Testis (tissue), 3 donors: Measurements from ENCODE around the gene NKAIN2. TPM values are rescaled to one million over a fixed set of nuclear protein-coding genes. Genes with fewer than 3 reads are reported as not detected.
A peak's percentile ranks its signal among the peaks of the same experiment; 100 is the strongest.
"Not testable (repeated sequence)": the region's sequence is repeated elsewhere in the genome, so short reads cannot be mapped to it uniquely, and the experiment has no call there.

ENCODE experiments used
- DNase-seq: peaks from one replicate; pipeline ENCODE4 v3.0.0-alpha.2; 2019
- H3K27ac ChIP-seq, 2 donors: fragments of 200-600 bp; sonication (generic); one replicate each; pipeline ENCODE4 v1.5.1; 2019
- H3K27me3 ChIP-seq: fragments of 200-600 bp; sonication (generic); one replicate; pipeline ENCODE4 v1.5.1; 2019
- H3K36me3 ChIP-seq: fragments of 200-600 bp; sonication (generic); one replicate; pipeline ENCODE4 v1.5.1; 2017; ENCODE audit warnings: low read depth; ENCODE audit errors: missing control alignments
- H3K4me1 ChIP-seq: fragments of 200-600 bp; sonication (generic); one replicate; pipeline ENCODE4 v1.5.1; 2019
- H3K4me3 ChIP-seq, 2 donors: fragments of 200-600 bp; sonication (generic); one replicate each; pipeline ENCODE4 v1.5.1; 2017 to 2019
- H3K9me3 ChIP-seq: fragments of 200-600 bp; sonication (generic); one replicate; pipeline ENCODE4 v1.5.1; 2017
- POLR2A ChIP-seq: fragments of 450-650 bp; IDR thresholded peaks from one replicate; pipeline ENCODE4 v1.6.1; 2017; ENCODE audit warnings: antibody characterized with exemption, mild to moderate bottlenecking, moderate library complexity
- WGBS, 2 donors: methylation state at CpG; one replicate each; pipeline ENCODE4 v1.1.5; 2018; 5-methylcytosine and 5-hydroxymethylcytosine counted together
- intact Hi-C: fragments of 100-400 bp; cut with DNase I; formaldehyde crosslinking; loops from one replicate; pipeline ENCODE4 v1.15.1; 2023; ENCODE audit warnings: low total_unique reads
- polyA plus RNA-seq: library from polyadenylated mRNA; stranded (reverse); fragments of 350-450 nt; fragmentation: Illumina TruSeq; extraction: RNeasy Lipid Tissue Mini Kit (QIAGEN cat#74804); gene quantifications from one replicate; pipeline ENCODE4 v1.2.3, GENCODE V29; 2014; ENCODE audit warnings: low read depth, low replicate concordance; ENCODE audit not compliant: insufficient read depth
- total RNA-seq, 2 donors: library from RNA; depleted of rRNA; stranded (reverse); fragments of >200 nt; gene quantifications; one replicate each; pipeline ENCODE4 v1.2.3, GENCODE V29; 2016
- TF ChIP-seq, protein P1 (sequence below), 3 experiments: fragments of 450-650 bp in 2 of 3; fragments of 200-600 bp in 1 of 3; sonication (generic) in 1 of 3; IDR thresholded peaks; one replicate each; pipeline ENCODE4 v1.5.1; 2016 to 2019; ENCODE audit warnings: antibody characterized with exemption in 3 of 3, mild to moderate bottlenecking in 2 of 3, moderate library complexity in 1 of 3

Gene NKAIN2
- total and polyA plus RNA-seq, 3 donors from 2014 or later: 0.56 to 1.1 (median 0.71) TPM

DNA sequence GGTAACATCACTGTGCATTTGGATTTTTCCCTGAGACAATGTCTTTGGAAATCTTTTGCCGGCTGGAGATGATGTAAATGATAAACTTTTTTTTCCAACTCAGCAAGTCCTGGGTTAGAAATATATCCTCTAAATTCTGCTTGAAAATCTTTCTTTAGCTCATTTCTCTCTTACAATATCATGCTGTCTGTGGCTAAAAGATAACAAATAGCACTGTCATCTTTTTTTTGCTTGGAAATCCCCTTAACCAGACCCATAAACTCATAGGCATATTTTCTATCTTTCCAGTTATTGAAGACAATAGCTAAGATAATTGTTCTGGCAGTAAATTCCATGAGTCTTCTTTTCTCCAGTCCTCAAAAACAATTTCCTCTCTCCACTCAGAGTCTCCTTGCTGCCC, 481.5 kb downstream of the NKAIN2 start:
- no peaks in the 10 kb centered on the region for H3K9me3 ChIP-seq
- no peaks in the 10 kb centered on the region for H3K4me1 ChIP-seq
- intact Hi-C loops: no loop called here
- no peaks in the 10 kb centered on the region for H3K36me3 ChIP-seq
- 83 to 91% methylated on average over 1 of the region's 1 CpG for WGBS, 2 donors
- H3K4me3 ChIP-seq: no peak overlapping the region
- TF ChIP-seq POLR2A: no peak
- TF ChIP-seq, protein P1, sequence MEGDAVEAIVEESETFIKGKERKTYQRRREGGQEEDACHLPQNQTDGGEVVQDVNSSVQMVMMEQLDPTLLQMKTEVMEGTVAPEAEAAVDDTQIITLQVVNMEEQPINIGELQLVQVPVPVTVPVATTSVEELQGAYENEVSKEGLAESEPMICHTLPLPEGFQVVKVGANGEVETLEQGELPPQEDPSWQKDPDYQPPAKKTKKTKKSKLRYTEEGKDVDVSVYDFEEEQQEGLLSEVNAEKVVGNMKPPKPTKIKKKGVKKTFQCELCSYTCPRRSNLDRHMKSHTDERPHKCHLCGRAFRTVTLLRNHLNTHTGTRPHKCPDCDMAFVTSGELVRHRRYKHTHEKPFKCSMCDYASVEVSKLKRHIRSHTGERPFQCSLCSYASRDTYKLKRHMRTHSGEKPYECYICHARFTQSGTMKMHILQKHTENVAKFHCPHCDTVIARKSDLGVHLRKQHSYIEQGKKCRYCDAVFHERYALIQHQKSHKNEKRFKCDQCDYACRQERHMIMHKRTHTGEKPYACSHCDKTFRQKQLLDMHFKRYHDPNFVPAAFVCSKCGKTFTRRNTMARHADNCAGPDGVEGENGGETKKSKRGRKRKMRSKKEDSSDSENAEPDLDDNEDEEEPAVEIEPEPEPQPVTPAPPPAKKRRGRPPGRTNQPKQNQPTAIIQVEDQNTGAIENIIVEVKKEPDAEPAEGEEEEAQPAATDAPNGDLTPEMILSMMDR (IDR thresholded peaks at IDR 0.05): no peak
- no peaks in the 10 kb centered on the region for H3K27me3 ChIP-seq
- no peak overlapping the region for H3K27ac ChIP-seq
- no peak for DNase-seq

DNA sequence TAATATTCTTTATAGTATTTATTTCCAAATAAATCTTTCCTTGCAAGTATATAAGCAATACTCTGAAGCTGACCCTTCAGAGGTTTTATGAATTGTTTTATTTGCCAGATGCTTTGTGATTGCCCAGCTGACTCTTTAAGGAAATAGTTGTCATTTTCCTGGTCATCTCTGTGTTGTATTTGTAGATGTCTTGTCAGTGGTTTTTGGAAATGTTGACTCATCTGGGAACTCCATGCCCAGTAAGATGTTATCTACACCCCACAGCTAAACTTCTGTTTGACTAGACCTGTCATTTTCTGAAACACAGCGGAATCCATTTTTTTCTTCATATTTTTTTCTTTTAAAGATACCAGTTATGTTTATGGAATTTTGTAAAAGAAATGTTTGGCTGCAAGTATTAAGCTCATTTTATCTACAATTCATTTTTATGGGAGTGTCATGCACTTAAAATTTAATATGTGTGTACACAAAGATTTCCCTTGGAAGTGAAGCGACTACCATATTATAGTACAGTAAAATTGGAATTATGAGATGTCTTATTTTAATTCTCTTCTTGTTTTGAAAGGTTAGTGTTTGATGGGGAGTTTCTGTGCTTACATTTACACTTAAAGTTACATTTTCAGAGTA, 491.0 kb downstream of the NKAIN2 start:
- DNase-seq: no peak
- Histone ChIP-seq H3K27me3 (no peaks in the 10 kb centered on the region), H3K4me1 (no peaks in the 10 kb centered on the region), H3K36me3 (no peaks in the 10 kb centered on the region), H3K4me3 (no peak overlapping the region), H3K27ac (no peak overlapping the region), H3K9me3 (no peaks in the 10 kb centered on the region)
- 84 to 95% methylated on average over 2 of the region's 2 CpGs for WGBS, 2 donors
- no peak for TF ChIP-seq POLR2A
- TF ChIP-seq, protein P1 (IDR thresholded peaks at IDR 0.05): no peak
- intact Hi-C loops: no loop called here

DNA sequence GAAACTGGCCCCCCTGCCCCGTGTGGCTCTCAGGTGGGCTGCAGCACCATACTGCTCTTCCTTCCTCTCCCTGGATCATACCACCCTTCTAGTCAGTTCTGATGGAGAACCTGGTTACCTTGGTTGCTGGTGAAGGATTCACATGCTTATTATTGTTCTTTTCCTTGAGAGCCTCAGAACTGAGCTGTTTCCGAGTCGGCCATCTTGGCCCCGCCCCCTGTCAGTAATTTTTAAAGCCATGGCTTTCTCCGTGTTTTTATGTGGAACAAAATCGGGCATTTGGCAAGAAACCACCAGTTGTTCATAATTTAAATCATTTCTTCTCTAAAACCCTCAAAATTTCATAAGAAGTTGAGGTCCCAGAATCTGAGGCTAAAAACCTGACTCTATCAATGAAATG, 493.8 kb downstream of the NKAIN2 start:
- intact Hi-C loops: no loop called here
- no peaks in the 10 kb centered on the region for H3K4me1 ChIP-seq
- H3K4me3 ChIP-seq: no peak overlapping the region
- no peaks in the 10 kb centered on the region for H3K9me3 ChIP-seq
- TF ChIP-seq POLR2A: no peak
- TF ChIP-seq, protein P1 (IDR thresholded peaks at IDR 0.05): no peak
- peak; percentile 15 for DNase-seq
- no peaks in the 10 kb centered on the region for H3K27me3 ChIP-seq
- WGBS, 2 donors: 52 to 67% methylated on average over 6 of the region's 6 CpGs
- no peak overlapping the region for H3K27ac ChIP-seq
- no peaks in the 10 kb centered on the region for H3K36me3 ChIP-seq

DNA sequence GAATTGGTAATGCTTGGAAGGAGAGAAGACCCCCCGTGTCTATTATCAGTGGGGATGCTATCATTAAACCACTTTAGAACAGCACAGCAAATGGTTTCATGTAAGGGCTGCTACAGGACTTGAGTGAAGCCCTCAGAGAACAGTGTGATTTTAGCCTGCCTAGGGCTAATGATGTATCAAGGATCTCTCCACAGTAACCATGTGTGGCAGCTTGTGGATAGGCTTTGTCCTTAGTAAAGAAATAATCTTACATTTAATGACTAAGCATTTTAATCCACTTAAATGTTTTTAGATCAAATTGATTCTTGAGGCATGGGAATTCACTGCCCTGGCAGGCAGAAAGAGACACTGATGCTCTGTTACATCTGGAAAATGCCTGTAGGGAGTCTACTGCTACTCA, 495.1 kb downstream of the NKAIN2 start:
- TF ChIP-seq, protein P1 (IDR thresholded peaks at IDR 0.05): no peak
- TF ChIP-seq POLR2A: no peak
- no peaks in the 10 kb centered on the region for H3K9me3 ChIP-seq
- H3K27me3 ChIP-seq: no peaks in the 10 kb centered on the region
- H3K27ac ChIP-seq: no peak overlapping the region
- H3K4me3 ChIP-seq: no peak overlapping the region
- intact Hi-C loops: no loop called here
- WGBS, 2 donors: 52 to 55% methylated on average over 1 of the region's 1 CpG
- H3K4me1 ChIP-seq: no peaks in the 10 kb centered on the region
- H3K36me3 ChIP-seq: no peaks in the 10 kb centered on the region
- no peak for DNase-seq

DNA sequence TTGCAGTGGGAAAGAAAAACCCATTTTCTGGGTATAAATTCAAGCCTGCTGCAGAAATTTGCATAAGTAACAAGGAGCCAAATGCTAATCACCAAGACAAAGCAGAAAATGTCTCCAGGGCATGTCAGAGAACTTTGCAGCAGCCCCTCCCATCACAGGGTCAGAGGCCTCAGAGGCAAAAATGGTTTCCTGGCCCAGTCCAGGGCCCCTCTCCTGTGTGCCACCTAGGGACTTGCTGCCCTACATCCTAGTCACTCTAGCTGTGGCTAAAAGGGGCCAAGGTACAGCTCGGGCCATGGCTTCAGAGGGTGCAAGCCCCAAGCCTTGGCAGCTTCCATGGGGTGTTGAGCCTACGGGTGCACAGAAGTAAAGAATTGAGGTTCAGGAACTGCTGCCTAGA, 497.2 kb downstream of the NKAIN2 start:
- H3K4me1 ChIP-seq, intact Hi-C loops, H3K36me3 ChIP-seq, H3K27me3 ChIP-seq, H3K27ac ChIP-seq, DNase-seq, H3K9me3 ChIP-seq, H3K4me3 ChIP-seq: not testable (repeated sequence)
- 92% methylated on average over 2 of the region's 2 CpGs; no CpG with 5 or more reads in 1 of the 2 donors for WGBS, 2 donors
